D721Med (cell line): ENCODE measurements around the gene FLT1.

Experiments
- DNase-seq: peaks from one replicate; pipeline ENCODE4 v3.0.0; 2011; ENCODE audit warnings: low spot score; ENCODE audit not compliant: insufficient read length
- FAIRE-seq: peaks from 2 replicates; lab custom pipeline; 2011; peaks lifted over from hg19 to GRCh38; lab: Jason Lieb, UNC
- TF ChIP-seq, protein P1 (sequence below): IDR thresholded peaks from 2 replicates; pipeline ENCODE4 v1.5.1; 2012; ENCODE audit warnings: mild to moderate bottlenecking, control low read depth; ENCODE audit not compliant: insufficient read depth; ENCODE audit errors: missing control alignments

Gene FLT1

DNA sequence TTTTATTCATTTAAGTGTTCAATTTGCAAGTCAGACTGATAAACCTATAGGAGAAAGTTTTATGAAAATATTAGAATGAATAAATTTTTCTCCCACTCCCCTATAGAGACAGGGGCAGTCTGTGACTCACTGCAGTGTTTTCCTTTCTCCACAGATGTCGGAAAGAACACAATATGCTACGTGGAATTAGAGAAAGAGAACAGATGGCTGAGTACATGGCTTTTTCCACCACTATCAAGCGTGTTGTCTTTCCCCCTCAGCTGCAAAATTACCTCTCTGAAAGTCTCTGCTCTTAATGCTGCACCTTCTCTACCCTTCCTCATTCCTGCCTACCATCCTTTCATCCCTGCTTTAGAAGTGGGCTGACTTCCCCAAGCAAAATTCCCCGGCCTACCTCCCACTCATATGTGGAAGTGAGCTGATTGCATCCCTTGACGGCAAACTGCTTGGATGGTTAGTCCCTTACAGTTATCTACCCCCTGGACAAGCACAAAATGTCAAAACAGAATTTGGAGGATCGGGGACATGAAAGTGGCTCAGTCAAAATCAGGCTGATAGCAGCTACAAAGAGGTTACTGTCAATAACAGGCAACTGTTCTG, 30.0 kb downstream of the FLT1 start:
- DNase-seq: no peak
- no peak for FAIRE-seq

DNA sequence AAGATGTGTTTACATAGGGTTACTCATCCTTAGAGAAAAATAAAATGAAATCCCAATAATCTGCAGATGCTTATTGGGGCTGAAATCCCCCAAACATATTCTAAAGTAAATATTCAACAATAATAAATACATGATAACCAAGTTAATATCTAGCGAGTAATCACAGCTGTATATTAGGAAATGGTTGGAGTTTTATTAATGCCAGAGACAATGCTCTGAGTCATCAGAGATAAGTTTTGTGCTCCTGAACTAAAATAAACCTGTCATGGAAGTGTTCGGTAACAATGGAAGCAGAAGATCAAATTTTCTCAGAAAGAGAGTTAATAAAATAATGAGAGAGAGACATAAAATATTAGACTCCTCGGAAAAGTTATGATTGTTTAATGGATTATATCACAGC, 31.4 kb downstream of the FLT1 start:
- FAIRE-seq (no peak), DNase-seq (no peak)
- TF ChIP-seq, protein P1, sequence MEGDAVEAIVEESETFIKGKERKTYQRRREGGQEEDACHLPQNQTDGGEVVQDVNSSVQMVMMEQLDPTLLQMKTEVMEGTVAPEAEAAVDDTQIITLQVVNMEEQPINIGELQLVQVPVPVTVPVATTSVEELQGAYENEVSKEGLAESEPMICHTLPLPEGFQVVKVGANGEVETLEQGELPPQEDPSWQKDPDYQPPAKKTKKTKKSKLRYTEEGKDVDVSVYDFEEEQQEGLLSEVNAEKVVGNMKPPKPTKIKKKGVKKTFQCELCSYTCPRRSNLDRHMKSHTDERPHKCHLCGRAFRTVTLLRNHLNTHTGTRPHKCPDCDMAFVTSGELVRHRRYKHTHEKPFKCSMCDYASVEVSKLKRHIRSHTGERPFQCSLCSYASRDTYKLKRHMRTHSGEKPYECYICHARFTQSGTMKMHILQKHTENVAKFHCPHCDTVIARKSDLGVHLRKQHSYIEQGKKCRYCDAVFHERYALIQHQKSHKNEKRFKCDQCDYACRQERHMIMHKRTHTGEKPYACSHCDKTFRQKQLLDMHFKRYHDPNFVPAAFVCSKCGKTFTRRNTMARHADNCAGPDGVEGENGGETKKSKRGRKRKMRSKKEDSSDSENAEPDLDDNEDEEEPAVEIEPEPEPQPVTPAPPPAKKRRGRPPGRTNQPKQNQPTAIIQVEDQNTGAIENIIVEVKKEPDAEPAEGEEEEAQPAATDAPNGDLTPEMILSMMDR: no peak

More for the DNA sequence above, 30.0 kb downstream of the FLT1 start:
- TF ChIP-seq, protein P1: no peak

DNA sequence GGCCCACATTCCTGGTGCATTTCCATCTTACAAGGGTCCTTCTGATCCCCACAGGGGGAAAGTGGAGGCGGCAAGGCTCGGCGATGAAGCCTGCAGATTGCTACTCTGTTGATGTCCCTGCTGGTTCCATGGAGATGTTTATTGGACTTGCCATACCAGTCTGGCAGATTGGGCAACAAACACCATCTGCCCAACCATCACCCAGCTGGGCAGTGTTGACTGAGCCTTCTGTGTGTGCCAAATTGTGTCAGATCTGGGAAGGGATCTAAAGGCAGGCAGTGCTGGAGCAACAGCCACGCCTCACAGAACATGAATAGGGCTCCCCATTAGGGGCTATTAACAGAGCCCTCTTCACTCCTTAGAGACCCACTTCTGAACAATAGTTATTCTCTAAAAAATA, 35.0 kb downstream of the FLT1 start:
- DNase-seq: no peak
- no peak for FAIRE-seq
- TF ChIP-seq, protein P1: no peak

DNA sequence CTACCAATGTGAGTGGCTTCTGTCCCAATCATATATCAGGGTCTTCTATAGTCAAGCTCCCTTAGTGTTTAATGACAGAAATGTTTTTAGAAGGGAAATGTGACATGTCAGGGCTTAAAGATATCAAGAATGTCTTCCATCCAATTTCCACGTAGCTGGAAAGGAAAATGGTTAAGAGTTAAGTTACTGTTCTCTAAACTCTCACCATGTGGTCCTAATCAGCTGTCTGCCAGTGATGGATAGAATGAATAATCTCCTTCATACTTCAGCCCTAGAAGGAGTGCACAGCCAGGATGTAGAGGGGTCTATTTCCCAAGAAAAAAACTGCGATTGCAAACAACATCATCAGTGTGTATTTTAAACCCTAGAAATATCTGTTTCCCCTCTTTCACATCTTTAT, 36.3 kb downstream of the FLT1 start:
- TF ChIP-seq, protein P1: no peak
- FAIRE-seq: no peak
- no peak for DNase-seq

DNA sequence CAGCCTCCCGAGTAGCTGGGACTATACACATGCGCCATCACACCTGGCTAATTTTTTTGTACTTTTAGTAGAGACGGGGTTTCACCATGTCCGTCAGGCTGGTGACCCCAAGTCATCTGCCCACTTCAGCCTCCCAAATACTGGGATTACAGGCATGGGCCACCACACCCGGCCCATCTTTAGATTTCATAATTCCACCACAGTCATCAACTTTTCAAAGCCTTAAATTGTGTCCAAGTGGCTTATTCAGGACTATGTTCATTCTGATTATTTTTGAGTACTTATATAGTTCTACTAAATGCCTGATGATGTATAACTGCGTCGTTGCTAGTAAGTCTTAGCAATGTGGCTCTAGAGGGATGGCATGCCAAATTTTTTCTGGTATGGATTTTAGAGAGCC, 36.9 kb downstream of the FLT1 start:
- FAIRE-seq: no peak
- TF ChIP-seq, protein P1: no peak
- DNase-seq: no peak

DNA sequence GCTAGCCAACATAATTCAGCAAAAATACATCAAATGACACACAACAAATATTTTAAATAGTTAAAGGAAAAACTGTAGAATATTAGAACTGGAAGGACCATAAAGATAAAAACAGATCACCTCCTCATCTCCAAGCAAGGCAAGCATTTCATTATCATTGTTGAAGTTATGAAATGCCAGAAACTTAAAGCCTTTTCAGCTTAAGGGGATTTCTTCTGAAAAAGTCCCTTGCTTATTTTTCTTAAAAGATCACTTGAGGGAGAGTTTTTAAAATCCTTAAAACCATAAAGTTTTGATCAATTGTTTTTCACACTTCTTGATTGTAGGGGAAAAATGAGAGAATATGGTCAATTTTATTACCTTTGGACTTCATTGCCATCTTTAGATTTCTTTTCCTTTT, 37.4 kb downstream of the FLT1 start:
- no peak for FAIRE-seq
- TF ChIP-seq, protein P1: no peak

DNA sequence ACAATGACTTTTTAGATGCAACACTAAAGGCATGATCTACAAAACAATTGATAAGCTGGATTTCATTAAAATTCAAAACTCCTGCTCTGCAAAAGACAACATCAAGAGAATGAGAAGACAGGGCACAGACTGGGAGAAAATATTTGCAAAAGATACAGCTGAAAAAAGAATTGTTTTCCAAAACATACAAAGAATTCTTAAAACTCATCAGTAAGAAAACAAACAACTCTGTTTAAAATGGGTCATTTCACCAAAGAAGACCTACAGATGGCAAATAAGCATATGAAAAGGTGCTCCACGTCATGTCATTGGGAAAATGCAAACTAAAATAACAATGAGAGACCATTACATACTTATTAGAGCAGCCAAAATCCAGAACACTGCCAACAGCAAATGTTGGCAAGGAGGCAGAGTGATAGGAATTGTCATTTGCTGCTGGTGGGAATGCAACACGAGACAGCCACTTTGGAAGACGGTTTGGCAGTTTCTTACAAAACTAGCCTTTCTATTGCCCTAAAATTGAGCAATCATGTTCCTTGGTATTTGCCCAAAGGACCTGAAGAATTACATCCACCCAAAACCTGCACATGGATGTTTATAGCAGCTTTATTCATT, 39.2 kb downstream of the FLT1 start:
- TF ChIP-seq, protein P1: no peak
- FAIRE-seq: no peak
- no peak for DNase-seq

More for the DNA sequence above, 37.4 kb downstream of the FLT1 start:
- no peak for DNase-seq
